Measurements from ENCODE around the gene MYPOP. TPM values are rescaled to one million over a fixed set of nuclear protein-coding genes. Genes with fewer than 3 reads are reported as not detected.

The MYPOP gene
- total and polyA plus RNA-seq, 9 of the 15 experiments (the other 6 are each of a cell fraction or from before 2014, with no cell fraction given) = 0.32 to 7.6 (median 1.6) TPM

- TF ChIP-seq FOS (IDR thresholded peaks at IDR 0.05; ENCODE audit: extremely low read depth, insufficient read length) (no peak), ZNF740 (CRISPR knock-in tag; IDR thresholded peaks at IDR 0.05) (peak; percentile 93), ZNF740 (tag; IDR thresholded peaks at IDR 0.05) (no peak; a peak in 1 of 4 replicates), ETV6 (IDR thresholded peaks at IDR 0.05; ENCODE audit: borderline replicate concordance in 1 of 2, low read depth in 2 of 2, low read length in 1 of 2) (no peak; a peak in 1 of 4 replicates), ETV6 (CRISPR knock-in tag; IDR thresholded peaks at IDR 0.05; ENCODE audit: borderline replicate concordance) (peak; percentile 81; the same call in 1 of the 2 replicates), ZNF263 (CRISPR knock-in tag; IDR thresholded peaks at IDR 0.05; ENCODE audit: borderline replicate concordance) (peak; percentile 48; the same call in 1 of the 2 replicates), MECOM (CRISPR knock-in tag; IDR thresholded peaks at IDR 0.05) (no peak), CC2D1A (IDR thresholded peaks at IDR 0.05) (peak; percentile 90), ZFP1 (CRISPR knock-in tag; IDR thresholded peaks at IDR 0.05) (no peak), HDAC1 (IDR thresholded peaks at IDR 0.05) (peak; percentile 67 to 80; a peak in 3 of 4 replicates), MXI1 (IDR thresholded peaks at IDR 0.05; ENCODE audit: low read depth, low read length) (0 out of 2 replicates have a peak, but pooled peaks have one; percentile 37), MGA (IDR thresholded peaks at IDR 0.05) (peak; percentile 30; the same call in 1 of the 2 replicates)
These were observed 19.5 kb downstream of the MYPOP start (continued) for GRCh38 chr19:45882652-45883585.
